Prostate gland (tissue), 2 donors: ENCODE measurements around the gene KRT78. TPM values are rescaled to one million over a fixed set of nuclear protein-coding genes. Genes with fewer than 3 reads are reported as not detected.

Experiments used
- DNase-seq: peaks from one replicate; pipeline ENCODE4 v3.0.0-alpha.2; 2019; ENCODE audit warnings: low spot score
- H3K27ac ChIP-seq, 2 donors: fragments of 200-600 bp; sonication (generic); 2 replicates each; pipeline ENCODE4 v1.5.1; 2017 to 2019
- H3K27me3 ChIP-seq: fragments of 200-600 bp; sonication (generic); replicated peaks from 2 replicates; pipeline ENCODE4 v1.5.1; 2019; ENCODE audit not compliant: insufficient read depth
- H3K36me3 ChIP-seq, 2 donors: fragments of 200-600 bp; sonication (generic); 1 replicate in 1 of 2; 2 replicates in 1 of 2; pipeline versions ENCODE4 v1.5.1 to v1.8.1; 2017 to 2019
- H3K4me1 ChIP-seq: fragments of 200-600 bp; sonication (generic); replicated peaks from 2 replicates; pipeline ENCODE4 v1.5.1; 2019
- H3K4me3 ChIP-seq, 2 donors: fragments of 200-600 bp; sonication (generic); 2 replicates each; pipeline ENCODE4 v1.5.1; 2017 to 2019
- H3K9me3 ChIP-seq: fragments of 200-600 bp; sonication (generic); 2 replicates; pipeline ENCODE4 v1.5.1; 2017
- POLR2A ChIP-seq: fragments of 450-650 bp; IDR thresholded peaks from one replicate; pipeline ENCODE4 v1.6.1; 2016; ENCODE audit warnings: antibody characterized with exemption, mild to moderate bottlenecking
- POLR2AphosphoS5 ChIP-seq: sonication (generic); formaldehyde crosslinking; IDR thresholded peaks from one replicate; pipeline ENCODE4 v1.6.1; 2017; ENCODE audit warnings: antibody characterized with exemption
- WGBS: methylation state at CpG from one replicate; pipeline ENCODE4 v1.1.5; 2018; 5-methylcytosine and 5-hydroxymethylcytosine counted together
- intact Hi-C: fragments of 100-400 bp; cut with DNase I; formaldehyde crosslinking; loops from one replicate; pipeline ENCODE4 v1.14.2; 2022
- total RNA-seq, 2 donors: library from RNA; depleted of rRNA; stranded (reverse); fragments of >200 nt; gene quantifications; one replicate each; pipeline ENCODE4 v1.1.0, GENCODE V29; 2016
- TF ChIP-seq, protein P1 (sequence below), 4 experiments: fragments of 200-600 bp in 2 of 4; fragments of 450-650 bp in 2 of 4; sonication (generic) in 2 of 4; IDR thresholded peaks; 1 replicate in 3 of 4; 2 replicates in 1 of 4; pipeline ENCODE4 v1.5.1; 2016 to 2019; ENCODE audit warnings: antibody characterized with exemption in 4 of 4, mild to moderate bottlenecking in 2 of 4, moderate library complexity in 2 of 4

Gene KRT78
- total RNA-seq, 2 donors from 2014 or later: 1.0 TPM; not detected in 1

DNA sequence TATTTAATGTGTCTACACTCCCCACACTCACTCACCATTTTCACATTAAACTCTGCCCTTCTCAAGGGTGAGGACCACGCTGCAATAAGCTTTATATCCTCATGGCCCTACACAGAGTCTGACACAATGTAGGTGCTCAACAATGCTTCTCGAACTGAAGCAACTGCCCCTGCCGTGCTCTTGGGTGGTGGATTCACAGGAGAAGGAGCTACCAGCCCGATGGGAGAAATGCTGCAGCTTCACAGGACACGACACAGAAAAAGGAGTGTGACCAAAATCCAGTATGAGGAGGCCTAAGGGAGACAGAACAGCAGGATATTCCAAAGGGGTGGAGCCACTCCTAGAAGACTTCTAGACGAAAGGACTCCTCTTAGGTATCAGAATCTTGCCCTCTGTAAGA is 46.4 kb downstream of the KRT78 start:
- TF ChIP-seq POLR2A (no peak), POLR2AphosphoS5 (no peak)
- TF ChIP-seq, protein P1, sequence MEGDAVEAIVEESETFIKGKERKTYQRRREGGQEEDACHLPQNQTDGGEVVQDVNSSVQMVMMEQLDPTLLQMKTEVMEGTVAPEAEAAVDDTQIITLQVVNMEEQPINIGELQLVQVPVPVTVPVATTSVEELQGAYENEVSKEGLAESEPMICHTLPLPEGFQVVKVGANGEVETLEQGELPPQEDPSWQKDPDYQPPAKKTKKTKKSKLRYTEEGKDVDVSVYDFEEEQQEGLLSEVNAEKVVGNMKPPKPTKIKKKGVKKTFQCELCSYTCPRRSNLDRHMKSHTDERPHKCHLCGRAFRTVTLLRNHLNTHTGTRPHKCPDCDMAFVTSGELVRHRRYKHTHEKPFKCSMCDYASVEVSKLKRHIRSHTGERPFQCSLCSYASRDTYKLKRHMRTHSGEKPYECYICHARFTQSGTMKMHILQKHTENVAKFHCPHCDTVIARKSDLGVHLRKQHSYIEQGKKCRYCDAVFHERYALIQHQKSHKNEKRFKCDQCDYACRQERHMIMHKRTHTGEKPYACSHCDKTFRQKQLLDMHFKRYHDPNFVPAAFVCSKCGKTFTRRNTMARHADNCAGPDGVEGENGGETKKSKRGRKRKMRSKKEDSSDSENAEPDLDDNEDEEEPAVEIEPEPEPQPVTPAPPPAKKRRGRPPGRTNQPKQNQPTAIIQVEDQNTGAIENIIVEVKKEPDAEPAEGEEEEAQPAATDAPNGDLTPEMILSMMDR (IDR thresholded peaks at IDR 0.05): no peak
- DNase-seq: no peak
- H3K36me3 ChIP-seq: no peaks in the 10 kb centered on the region
- H3K27ac ChIP-seq: no peak overlapping the region
- H3K27me3 ChIP-seq: peaks cover 11% of the 10 kb centered on the region
- no peaks in the 10 kb centered on the region for H3K4me1 ChIP-seq
- intact Hi-C loops: no loop called here
- H3K9me3 ChIP-seq: no peaks in the 10 kb centered on the region
- no peak overlapping the region for H3K4me3 ChIP-seq
- 74% methylated on average over 6 of the region's 6 CpGs for WGBS

GRCh38 chr12:52801773-52802172 is 47.0 kb downstream of the KRT78 start:
- DNase-seq: no peak
- 78% methylated on average over 3 of the region's 3 CpGs for WGBS
- no peak overlapping the region for H3K4me3 ChIP-seq
- H3K27ac ChIP-seq: no peak overlapping the region
- TF ChIP-seq POLR2A (no peak), POLR2AphosphoS5 (no peak)
- TF ChIP-seq, protein P1 (IDR thresholded peaks at IDR 0.05): no peak
- H3K9me3 ChIP-seq: no peaks in the 10 kb centered on the region
- intact Hi-C loops: no loop called here
- no peaks in the 10 kb centered on the region for H3K36me3 ChIP-seq
- H3K27me3 ChIP-seq: peaks cover 7% of the 10 kb centered on the region
- H3K4me1 ChIP-seq: no peaks in the 10 kb centered on the region

DNA sequence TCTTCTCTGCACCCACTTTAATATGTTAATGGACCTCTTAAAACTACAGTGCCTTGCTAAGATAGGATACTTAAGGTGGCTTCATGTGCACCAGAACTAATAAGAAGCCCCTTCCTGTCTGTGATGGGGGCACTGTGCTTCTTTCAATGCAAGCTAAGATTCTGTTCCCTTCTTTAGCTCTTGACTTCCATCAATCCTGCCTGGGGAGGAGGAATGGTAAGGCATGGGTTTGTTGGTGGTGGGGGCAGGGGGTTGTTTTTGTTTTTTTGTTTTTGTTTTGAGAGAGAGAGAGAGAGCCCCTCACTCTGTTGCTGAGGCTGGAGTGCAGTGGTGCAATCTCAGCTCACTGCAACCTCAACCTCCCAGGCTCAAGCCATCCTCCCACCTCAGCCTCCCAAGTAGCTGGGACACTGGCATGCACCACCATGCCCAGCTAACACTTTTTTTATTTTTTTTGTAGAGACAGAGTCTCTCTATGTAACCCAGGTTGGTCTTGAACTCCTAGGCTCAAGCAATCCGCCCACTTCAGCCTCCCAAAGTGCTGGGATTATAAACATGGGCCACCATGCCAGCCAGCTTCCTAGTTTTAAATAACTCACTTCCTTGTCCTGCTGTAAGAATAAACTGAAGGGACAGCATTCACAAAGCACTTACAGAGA is 48.4 kb downstream of the KRT78 start:
- TF ChIP-seq POLR2AphosphoS5: no peak
- TF ChIP-seq, protein P1 (IDR thresholded peaks at IDR 0.05): no peak
- TF ChIP-seq POLR2A: no peak
- 25% methylated on average over 1 of the region's 1 CpG for WGBS
- H3K36me3 ChIP-seq: no peaks in the 10 kb centered on the region
- DNase-seq: no peak
- H3K27ac ChIP-seq: no peak overlapping the region
- no peaks in the 10 kb centered on the region for H3K9me3 ChIP-seq
- H3K27me3 ChIP-seq: peaks cover under 1% of the 10 kb centered on the region
- intact Hi-C loops: no loop called here
- H3K4me1 ChIP-seq: no peaks in the 10 kb centered on the region
- no peak overlapping the region for H3K4me3 ChIP-seq

DNA sequence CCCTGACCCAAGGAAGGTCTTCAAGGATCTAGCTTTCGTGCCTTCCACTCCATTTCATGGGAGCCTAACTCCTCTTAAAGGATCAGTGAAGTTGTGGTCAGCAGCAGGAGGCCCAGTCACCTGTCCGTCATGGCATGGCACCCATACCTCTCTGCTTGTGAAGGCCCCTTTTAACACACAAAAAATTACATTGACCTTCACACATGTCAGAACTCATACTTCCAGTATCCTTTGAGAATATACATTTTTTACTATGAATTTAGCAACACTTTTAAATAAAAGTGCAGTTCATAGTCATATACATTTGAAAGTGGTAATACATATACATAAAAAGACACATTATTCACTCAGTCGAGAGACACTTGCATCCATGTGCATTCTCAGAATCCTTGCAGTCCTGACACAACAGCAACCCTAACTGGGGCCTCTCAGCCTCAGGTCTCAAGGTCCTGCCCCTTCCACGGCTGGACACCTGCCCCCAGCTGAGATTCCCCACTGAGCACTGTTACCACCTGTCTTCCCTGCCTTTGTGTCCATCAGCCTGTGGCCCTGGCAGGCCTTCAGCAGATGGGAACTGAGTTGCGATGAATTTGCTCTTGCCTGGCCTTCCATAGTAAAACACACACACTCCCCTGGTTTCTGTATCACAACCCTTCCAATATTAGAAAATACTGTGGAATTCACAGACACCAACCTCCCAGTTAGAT is 49.1 kb downstream of the KRT78 start:
- Histone ChIP-seq H3K9me3 (no peaks in the 10 kb centered on the region), H3K27ac (no peak overlapping the region), H3K27me3 (no peaks in the 10 kb centered on the region), H3K4me3 (no peak overlapping the region), H3K36me3 (no peaks in the 10 kb centered on the region), H3K4me1 (no peaks in the 10 kb centered on the region)
- WGBS: 93% methylated on average over 5 of the region's 5 CpGs
- TF ChIP-seq POLR2A: no peak
- TF ChIP-seq POLR2AphosphoS5: no peak
- TF ChIP-seq, protein P1 (IDR thresholded peaks at IDR 0.05): no peak
- no peak for DNase-seq
- intact Hi-C loops: no loop called here
